K562 (cell line): ENCODE data around the gene RBMX. TPM values are rescaled to one million over a fixed set of nuclear protein-coding genes. Genes with fewer than 3 reads are reported as not detected.
A peak's percentile ranks its signal among the peaks of the same experiment; 100 is the strongest.

Source experiments
- ASH1L ChIP-seq: fragments of 450-650 bp; IDR thresholded peaks from 2 replicates; pipeline ENCODE4 v1.6.1; 2018; ENCODE audit warnings: borderline replicate concordance, mild to moderate bottlenecking, low read depth; ENCODE audit not compliant: partially characterized antibody
- CEBPB ChIP-seq: fragments of 450-650 bp; IDR thresholded peaks from 2 replicates; pipeline ENCODE4 v1.6.1; 2016; ENCODE audit warnings: missing genetic modification characterization, missing compliant biosample characterization
- ELF2 ChIP-seq: fragments of 250-450 bp; sonication (Bioruptor Pico); IDR thresholded peaks from 2 replicates; pipeline ENCODE4 v1.5.0; 2021; ENCODE audit warnings: mild to moderate bottlenecking
- ESRRB ChIP-seq: fragments of 250-450 bp; sonication (Bioruptor Pico); IDR thresholded peaks from 2 replicates; pipeline ENCODE4 v1.5.0; 2020; ENCODE audit warnings: mild to moderate bottlenecking, moderate library complexity, borderline replicate concordance
- FIP1L1 ChIP-seq: fragments of 200-400 bp; formaldehyde crosslinking; IDR thresholded peaks from 2 replicates; pipeline ENCODE4 v1.6.1; 2018; ENCODE audit warnings: mild to moderate bottlenecking, low read depth, low read length; ENCODE audit not compliant: poor library complexity, severe bottlenecking
- HLTF ChIP-seq: fragments of 450-650 bp; IDR thresholded peaks from 2 replicates; pipeline ENCODE4 v1.6.1; 2016
- HNRNPH1 ChIP-seq: fragments of 200-400 bp; formaldehyde crosslinking; optimal IDR thresholded peaks from 2 replicates; pipeline ENCODE3; 2017; ENCODE audit warnings: low read depth, mild to moderate bottlenecking, low read length, moderate library complexity
- HNRNPLL ChIP-seq: fragments of 200-400 bp; formaldehyde crosslinking; IDR thresholded peaks from 2 replicates; pipeline ENCODE4 v1.6.1; 2017; ENCODE audit warnings: low read length, low read depth, mild to moderate bottlenecking; ENCODE audit not compliant: poor library complexity, severe bottlenecking
- ILF3 ChIP-seq: fragments of 450-650 bp; IDR thresholded peaks from 2 replicates; pipeline ENCODE4 v1.6.1; 2018; ENCODE audit warnings: antibody characterized with exemption, mild to moderate bottlenecking, moderate library complexity, borderline replicate concordance
- KLF1 ChIP-seq: fragments of 450-650 bp; IDR thresholded peaks from 2 replicates; pipeline ENCODE4 v1.6.1; 2016; ENCODE audit warnings: missing genetic modification characterization, missing compliant biosample characterization
- NFE2L1 ChIP-seq: fragments of 450-650 bp; IDR thresholded peaks from 2 replicates; pipeline ENCODE4 v1.6.1; 2016; ENCODE audit warnings: missing genetic modification characterization, low read depth, mild to moderate bottlenecking, missing compliant biosample characterization, moderate library complexity, borderline replicate concordance
- NFYB ChIP-seq: IDR thresholded peaks from 2 replicates; pipeline ENCODE4 v1.6.1; 2011; ENCODE audit warnings: mild to moderate bottlenecking, moderate library complexity; ENCODE audit not compliant: insufficient read length; ENCODE audit errors: extremely low read depth
- PHF8 ChIP-seq: fragments of 200-600 bp; sonication (generic); IDR thresholded peaks from 2 replicates; pipeline ENCODE4 v1.6.1; 2012; ENCODE audit warnings: mixed run types, mild to moderate bottlenecking, inconsistent platforms, low read length, moderate library complexity, borderline replicate concordance
- RBM25 ChIP-seq: fragments of 200-400 bp; formaldehyde crosslinking; IDR thresholded peaks from 2 replicates; pipeline ENCODE4 v1.6.1; 2018; ENCODE audit warnings: low read length, low read depth, moderate library complexity; ENCODE audit not compliant: severe bottlenecking
- RBM34 ChIP-seq: fragments of 200-400 bp; formaldehyde crosslinking; IDR thresholded peaks from 2 replicates; pipeline ENCODE4 v1.6.1; 2018; ENCODE audit warnings: low read length, borderline replicate concordance; ENCODE audit not compliant: insufficient read depth
- SAFB2 ChIP-seq: fragments of 200-400 bp; formaldehyde crosslinking; IDR thresholded peaks from 2 replicates; pipeline ENCODE4 v1.6.1; 2018; ENCODE audit warnings: borderline replicate concordance, low read length, low read depth, moderate library complexity; ENCODE audit not compliant: severe bottlenecking
- SRF ChIP-seq, 2 experiments: fragments of 250-450, 450-650 bp in 1 of 2; sonication (Bioruptor Pico) in 1 of 2; sonication (generic) in 1 of 2; formaldehyde crosslinking; IDR thresholded peaks; 2 replicates each; pipeline versions ENCODE4 v1.5.0 to v1.5.1; 2020 to 2022; ENCODE audit warnings: mild to moderate bottlenecking in 1 of 2, missing genetic modification reagents in 1 of 2
- YBX1 ChIP-seq: fragments of 450-650 bp; IDR thresholded peaks from 2 replicates; pipeline ENCODE4 v1.7.1; 2016; ENCODE audit warnings: mild to moderate bottlenecking
- ZNF212 ChIP-seq: fragments of 450-650 bp; formaldehyde crosslinking; IDR thresholded peaks from 2 replicates; pipeline ENCODE4 v1.4.0; 2020; ENCODE audit warnings: mild to moderate bottlenecking
- ZNF551 ChIP-seq: fragments of 250-450 bp; sonication (Bioruptor Pico); IDR thresholded peaks from 2 replicates; pipeline ENCODE4 v1.5.0; 2021; ENCODE audit warnings: mild to moderate bottlenecking, moderate library complexity
- polyA plus RNA-seq, 8 experiments: library from polyadenylated mRNA; depleted of rRNA in 4 of 8; stranded (reverse) in 5 of 8; unstranded in 3 of 8; fragments of >200 nt; fragmentation: Nextera tagmentation in 2 of 8; fragmentation: Illumina TruSeq in 1 of 8; extraction: Ambion mirVana in 2 of 8; extraction: Trizol in 1 of 8; gene quantifications; 2 replicates each; pipeline versions ENCODE4 v1.2.1 to v1.2.3, GENCODE V29; 2011 to 2014; ENCODE audit warnings: inconsistent platforms in 1 of 8, missing spikeins in 1 of 8
- total RNA-seq, 7 experiments: library from RNA; depleted of rRNA in 6 of 7; stranded (reverse); fragments of >200 nt in 6 of 7; fragmentation: Illumina TruSeq in 2 of 7; extraction: Trizol in 2 of 7; gene quantifications; 2 replicates each; pipeline versions ENCODE4 v1.2.1 to v1.2.3, GENCODE V29; 2011 to 2021; ENCODE audit warnings: low replicate concordance in 1 of 7
- TF ChIP-seq, protein P1 (sequence below): conservative IDR thresholded peaks from 2 replicates; pipeline ENCODE4 v1.6.1; 2011; ENCODE audit warnings: low read depth, mild to moderate bottlenecking, low read length; ENCODE audit not compliant: control insufficient read depth
- TF ChIP-seq, protein P2 (sequence below): fragments of 250-450 bp; sonication (Bioruptor Pico); IDR thresholded peaks from 2 replicates; pipeline ENCODE4 v1.8.0; 2022; ENCODE audit warnings: inconsistent platforms
- TF ChIP-seq, protein P3 (sequence below): sonication (generic); formaldehyde crosslinking; IDR thresholded peaks from 2 replicates; pipeline ENCODE4 v1.8.0; 2022; ENCODE audit warnings: missing genetic modification reagents, mild to moderate bottlenecking, moderate library complexity, borderline replicate concordance
- TF ChIP-seq, protein P4 (sequence below): fragments of 450-650 bp; formaldehyde crosslinking; IDR thresholded peaks from 2 replicates; pipeline ENCODE4 v1.4.0; 2020; ENCODE audit warnings: mild to moderate bottlenecking, moderate library complexity

RBMX gene
- total and polyA plus RNA-seq, 9 of the 15 experiments (the other 6 are each of a cell fraction or from before 2014, with no cell fraction given): 405 to 671 (median 540) TPM

DNA sequence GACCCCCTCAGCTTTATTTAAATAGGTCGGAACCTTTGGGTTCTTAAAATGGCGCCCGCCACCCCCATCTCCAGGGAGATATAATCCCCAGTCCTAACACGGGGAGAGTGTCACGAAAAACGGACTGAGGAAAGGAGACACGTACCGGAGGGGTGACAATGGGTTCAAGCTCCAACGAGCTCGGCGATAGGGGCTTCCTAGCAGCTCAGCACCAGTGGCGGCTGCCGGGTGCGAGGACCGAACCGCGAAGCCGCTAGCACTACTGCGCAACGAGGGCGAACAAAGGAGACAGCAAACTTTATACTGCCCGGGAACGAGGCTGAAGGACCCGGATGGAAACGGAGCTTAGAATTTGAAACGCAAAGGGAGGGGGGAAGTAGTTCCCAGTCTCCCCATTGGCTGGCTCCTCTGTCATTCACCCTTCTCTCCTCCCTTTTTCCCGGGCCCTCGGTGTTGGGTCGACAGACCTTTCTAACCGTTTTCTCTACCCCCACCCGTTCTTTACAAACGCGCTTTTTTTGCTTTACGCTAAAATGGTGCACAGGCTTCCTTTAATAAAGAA, at the start of gene RBMX (continued):
- TF ChIP-seq, protein P1, sequence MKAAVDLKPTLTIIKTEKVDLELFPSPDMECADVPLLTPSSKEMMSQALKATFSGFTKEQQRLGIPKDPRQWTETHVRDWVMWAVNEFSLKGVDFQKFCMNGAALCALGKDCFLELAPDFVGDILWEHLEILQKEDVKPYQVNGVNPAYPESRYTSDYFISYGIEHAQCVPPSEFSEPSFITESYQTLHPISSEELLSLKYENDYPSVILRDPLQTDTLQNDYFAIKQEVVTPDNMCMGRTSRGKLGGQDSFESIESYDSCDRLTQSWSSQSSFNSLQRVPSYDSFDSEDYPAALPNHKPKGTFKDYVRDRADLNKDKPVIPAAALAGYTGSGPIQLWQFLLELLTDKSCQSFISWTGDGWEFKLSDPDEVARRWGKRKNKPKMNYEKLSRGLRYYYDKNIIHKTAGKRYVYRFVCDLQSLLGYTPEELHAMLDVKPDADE: peak; percentile 56; the same call in 1 of the 2 replicates
- TF ChIP-seq YBX1 (no peak), ZNF212 (no peak), ELF2 (no peak), NFYB (peak; percentile 98), HLTF (no peak), RBM25 (peak; percentile 91), CEBPB (tag) (peak; percentile 85), PHF8 (peak; percentile 97), HNRNPLL (peak; percentile 42), SAFB2 (no peak), ESRRB (CRISPR knock-in tag) (no peak), KLF1 (tag) (no peak), NFE2L1 (tag) (no peak), ILF3 (no peak), RBM34 (no peak), ZNF551 (CRISPR knock-in tag) (no peak), SRF (CRISPR knock-in tag; IDR thresholded peaks at IDR 0.05) (no peak), FIP1L1 (no peak), ASH1L (no peak), HNRNPH1 (no peak)
- TF ChIP-seq, protein P2, sequence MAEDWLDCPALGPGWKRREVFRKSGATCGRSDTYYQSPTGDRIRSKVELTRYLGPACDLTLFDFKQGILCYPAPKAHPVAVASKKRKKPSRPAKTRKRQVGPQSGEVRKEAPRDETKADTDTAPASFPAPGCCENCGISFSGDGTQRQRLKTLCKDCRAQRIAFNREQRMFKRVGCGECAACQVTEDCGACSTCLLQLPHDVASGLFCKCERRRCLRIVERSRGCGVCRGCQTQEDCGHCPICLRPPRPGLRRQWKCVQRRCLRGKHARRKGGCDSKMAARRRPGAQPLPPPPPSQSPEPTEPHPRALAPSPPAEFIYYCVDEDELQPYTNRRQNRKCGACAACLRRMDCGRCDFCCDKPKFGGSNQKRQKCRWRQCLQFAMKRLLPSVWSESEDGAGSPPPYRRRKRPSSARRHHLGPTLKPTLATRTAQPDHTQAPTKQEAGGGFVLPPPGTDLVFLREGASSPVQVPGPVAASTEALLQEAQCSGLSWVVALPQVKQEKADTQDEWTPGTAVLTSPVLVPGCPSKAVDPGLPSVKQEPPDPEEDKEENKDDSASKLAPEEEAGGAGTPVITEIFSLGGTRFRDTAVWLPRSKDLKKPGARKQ (CRISPR knock-in tag): no peak
- TF ChIP-seq, protein P3, sequence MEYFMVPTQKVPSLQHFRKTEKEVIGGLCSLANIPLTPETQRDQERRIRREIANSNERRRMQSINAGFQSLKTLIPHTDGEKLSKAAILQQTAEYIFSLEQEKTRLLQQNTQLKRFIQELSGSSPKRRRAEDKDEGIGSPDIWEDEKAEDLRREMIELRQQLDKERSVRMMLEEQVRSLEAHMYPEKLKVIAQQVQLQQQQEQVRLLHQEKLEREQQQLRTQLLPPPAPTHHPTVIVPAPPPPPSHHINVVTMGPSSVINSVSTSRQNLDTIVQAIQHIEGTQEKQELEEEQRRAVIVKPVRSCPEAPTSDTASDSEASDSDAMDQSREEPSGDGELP (CRISPR knock-in tag): peak; percentile 76
- TF ChIP-seq, protein P4, sequence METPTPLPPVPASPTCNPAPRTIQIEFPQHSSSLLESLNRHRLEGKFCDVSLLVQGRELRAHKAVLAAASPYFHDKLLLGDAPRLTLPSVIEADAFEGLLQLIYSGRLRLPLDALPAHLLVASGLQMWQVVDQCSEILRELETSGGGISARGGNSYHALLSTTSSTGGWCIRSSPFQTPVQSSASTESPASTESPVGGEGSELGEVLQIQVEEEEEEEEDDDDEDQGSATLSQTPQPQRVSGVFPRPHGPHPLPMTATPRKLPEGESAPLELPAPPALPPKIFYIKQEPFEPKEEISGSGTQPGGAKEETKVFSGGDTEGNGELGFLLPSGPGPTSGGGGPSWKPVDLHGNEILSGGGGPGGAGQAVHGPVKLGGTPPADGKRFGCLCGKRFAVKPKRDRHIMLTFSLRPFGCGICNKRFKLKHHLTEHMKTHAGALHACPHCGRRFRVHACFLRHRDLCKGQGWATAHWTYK (CRISPR knock-in tag): no peak; the same call in 1 of the 2 replicates
